HepG2 (cell line): ENCODE results near the gene TEX22. TPM values are rescaled to one million over a fixed set of nuclear protein-coding genes. Genes with fewer than 3 reads are reported as not detected.

ENCODE experiments used
- CENPX ChIP-seq: sonication (generic); formaldehyde crosslinking; IDR thresholded peaks from 2 replicates; pipeline ENCODE4 v1.9.0; 2021; ENCODE audit warnings: mild to moderate bottlenecking, missing genetic modification reagents, moderate library complexity
- FOXO1 ChIP-seq: sonication (generic); formaldehyde crosslinking; IDR thresholded peaks from 2 replicates; pipeline ENCODE4 v1.4.0; 2020; ENCODE audit warnings: missing genetic modification reagents
- GATAD2A ChIP-seq: IDR thresholded peaks from 2 replicates; pipeline ENCODE4 v1.6.1; 2016
- HDAC2 ChIP-seq: sonication (generic); formaldehyde crosslinking; IDR thresholded peaks from 2 replicates; pipeline ENCODE4 v1.4.0; 2020; ENCODE audit warnings: missing genetic modification reagents
- KLF6 ChIP-seq: IDR thresholded peaks from 2 replicates; pipeline ENCODE4 v1.8.0; 2016; ENCODE audit warnings: missing biosample characterization, missing genetic modification reagents
- NAIF1 ChIP-seq: sonication (generic); formaldehyde crosslinking; IDR thresholded peaks from 2 replicates; pipeline ENCODE4 v1.5.0; 2020; ENCODE audit warnings: mild to moderate bottlenecking, missing genetic modification reagents, borderline replicate concordance
- NFIC ChIP-seq: IDR thresholded peaks from 2 replicates; pipeline ENCODE4 v1.6.1; 2012; ENCODE audit warnings: mild to moderate bottlenecking, low read length, inconsistent platforms
- NR2C2 ChIP-seq: sonication (generic); formaldehyde crosslinking; IDR thresholded peaks from 2 replicates; pipeline ENCODE4 v1.4.0; 2020; ENCODE audit warnings: missing genetic modification reagents, mild to moderate bottlenecking, moderate library complexity, borderline replicate concordance
- RFXANK ChIP-seq: IDR thresholded peaks from 2 replicates; pipeline ENCODE4 v1.6.1; 2016
- SETDB1 ChIP-seq: sonication (generic); formaldehyde crosslinking; IDR thresholded peaks from 2 replicates; pipeline ENCODE4 v1.5.1; 2020; ENCODE audit warnings: missing genetic modification reagents, mild to moderate bottlenecking, borderline replicate concordance
- ZC3H4 ChIP-seq: sonication (generic); formaldehyde crosslinking; IDR thresholded peaks from 2 replicates; pipeline ENCODE4 v1.4.0; 2020; ENCODE audit warnings: missing genetic modification reagents, borderline replicate concordance
- ZMAT3 ChIP-seq: sonication (generic); formaldehyde crosslinking; conservative IDR thresholded peaks from 2 replicates; pipeline ENCODE4 v1.7.0; 2021; ENCODE audit warnings: missing genetic modification reagents
- ZNF235 ChIP-seq: sonication (generic); formaldehyde crosslinking; IDR thresholded peaks from 2 replicates; pipeline ENCODE4 v1.8.1; 2023; ENCODE audit warnings: mild to moderate bottlenecking, missing genetic modification reagents, borderline replicate concordance
- ZNF777 ChIP-seq: sonication (generic); formaldehyde crosslinking; IDR thresholded peaks from 2 replicates; pipeline ENCODE4 v1.4.0; 2020; ENCODE audit warnings: missing genetic modification reagents
- polyA plus RNA-seq, 8 experiments: library from polyadenylated mRNA; depleted of rRNA in 3 of 8; stranded (reverse) in 7 of 8; unstranded in 1 of 8; fragments of >200 nt; fragmentation: Illumina TruSeq in 4 of 8; extraction: Trizol in 4 of 8; gene quantifications; 2 replicates each; pipeline versions ENCODE4 v1.2.1 to v1.2.3, GENCODE V29; 2011 to 2016; ENCODE audit warnings: low read depth in 4 of 8, missing spikeins in 1 of 8, mixed read lengths in 1 of 8; ENCODE audit not compliant: insufficient read depth in 1 of 8
- total RNA-seq, 5 experiments: library from RNA; depleted of rRNA; stranded (reverse); fragments of >200 nt; fragmentation: Illumina TruSeq; extraction: Trizol; gene quantifications; 2 replicates each; pipeline ENCODE4 v1.2.3, GENCODE V29; 2016; ENCODE audit warnings: low read depth in 1 of 5
- TF ChIP-seq, protein P1 (sequence below): sonication (generic); formaldehyde crosslinking; conservative IDR thresholded peaks from 2 replicates; pipeline ENCODE4 v1.5.0; 2020; ENCODE audit warnings: missing genetic modification reagents
- TF ChIP-seq, protein P2 (sequence below): sonication (generic); formaldehyde crosslinking; IDR thresholded peaks from 2 replicates; pipeline ENCODE4 v1.5.0; 2020; ENCODE audit warnings: missing genetic modification reagents, mild to moderate bottlenecking, borderline replicate concordance
- TF ChIP-seq, protein P3 (sequence below): sonication (generic); formaldehyde crosslinking; IDR thresholded peaks from 2 replicates; pipeline ENCODE4 v1.4.0; 2020; ENCODE audit warnings: missing genetic modification reagents
- TF ChIP-seq, protein P4 (sequence below): sonication (generic); formaldehyde crosslinking; IDR thresholded peaks from 2 replicates; pipeline ENCODE4 v1.4.0; 2020; ENCODE audit warnings: missing genetic modification reagents
- TF ChIP-seq, protein P5 (sequence below): sonication (generic); formaldehyde crosslinking; IDR thresholded peaks from 2 replicates; pipeline ENCODE4 v1.9.0; 2021; ENCODE audit warnings: missing genetic modification reagents, borderline replicate concordance

Gene TEX22
- total and polyA plus RNA-seq, 2 of the 13 experiments (the other 11 are each of a cell fraction or from before 2014, with no cell fraction given), result 0.07 to 0.27 TPM

DNA sequence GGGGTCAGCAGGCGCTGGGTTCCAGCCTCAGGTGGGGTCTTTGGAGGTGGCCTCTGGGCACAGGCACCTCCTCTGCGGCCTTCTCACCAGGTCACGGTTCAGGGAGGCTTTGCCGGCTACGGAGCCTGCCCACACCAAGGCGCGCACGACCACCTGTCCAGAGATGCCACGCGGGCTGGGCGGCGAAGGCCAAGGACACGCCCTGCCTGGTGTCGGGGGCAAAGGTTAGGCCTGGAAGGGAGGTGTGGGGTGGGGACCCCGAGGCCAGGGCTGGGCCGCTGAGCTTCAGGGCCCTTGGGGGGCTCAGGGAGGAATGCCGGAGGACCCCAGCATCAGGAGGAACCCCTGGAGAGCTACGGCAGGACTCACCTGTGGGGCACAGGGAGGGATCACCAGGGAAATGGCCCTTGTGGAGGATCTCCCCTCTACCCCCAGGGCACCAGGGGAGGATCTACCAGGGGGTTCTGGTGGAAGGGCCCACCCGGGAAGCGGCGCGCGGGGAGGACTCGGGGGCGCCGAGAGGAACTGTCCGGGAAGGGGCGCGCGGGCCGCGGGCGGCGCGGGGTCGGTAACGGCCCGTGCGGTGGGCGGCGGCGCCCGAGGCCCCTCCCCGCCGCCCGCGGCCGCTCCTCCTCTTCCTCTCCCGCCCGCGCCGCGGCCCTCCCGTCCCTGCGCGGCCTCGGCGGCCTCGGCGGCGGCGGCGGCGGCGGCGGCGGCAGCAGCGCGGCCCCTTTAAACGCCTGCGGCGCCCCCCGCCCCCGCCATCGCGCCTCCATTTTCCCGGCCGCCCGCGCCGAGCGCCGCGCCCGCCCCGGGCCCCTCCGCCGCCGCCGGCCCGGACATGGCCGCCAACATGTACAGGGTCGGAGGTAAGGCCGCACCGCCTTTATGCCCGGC, 21.1 kb downstream of the TEX22 start, which contains the start of gene MTA1 (continued):
- TF ChIP-seq HDAC2 (CRISPR knock-in tag) (peak; percentile 56), FOXO1 (no peak), ZC3H4 (CRISPR knock-in tag) (0 out of 2 replicates have a peak, but pooled peaks have one; percentile 51), NR2C2 (CRISPR knock-in tag) (peak; percentile 93), CENPX (CRISPR knock-in tag) (no peak), ZMAT3 (peak; percentile 61), RFXANK (no peak), ZNF777 (CRISPR knock-in tag) (0 out of 2 replicates have a peak, but pooled peaks have one; percentile 41), NFIC (no peak), ZNF235 (CRISPR knock-in tag) (no peak; the same call in 1 of the 2 replicates), KLF6 (CRISPR knock-in tag) (peak; percentile 83), SETDB1 (CRISPR knock-in tag) (no peak), GATAD2A (CRISPR knock-in tag) (peak; percentile 53; the same call in 1 of the 2 replicates), NAIF1 (CRISPR knock-in tag) (no peak)
- TF ChIP-seq, protein P1, sequence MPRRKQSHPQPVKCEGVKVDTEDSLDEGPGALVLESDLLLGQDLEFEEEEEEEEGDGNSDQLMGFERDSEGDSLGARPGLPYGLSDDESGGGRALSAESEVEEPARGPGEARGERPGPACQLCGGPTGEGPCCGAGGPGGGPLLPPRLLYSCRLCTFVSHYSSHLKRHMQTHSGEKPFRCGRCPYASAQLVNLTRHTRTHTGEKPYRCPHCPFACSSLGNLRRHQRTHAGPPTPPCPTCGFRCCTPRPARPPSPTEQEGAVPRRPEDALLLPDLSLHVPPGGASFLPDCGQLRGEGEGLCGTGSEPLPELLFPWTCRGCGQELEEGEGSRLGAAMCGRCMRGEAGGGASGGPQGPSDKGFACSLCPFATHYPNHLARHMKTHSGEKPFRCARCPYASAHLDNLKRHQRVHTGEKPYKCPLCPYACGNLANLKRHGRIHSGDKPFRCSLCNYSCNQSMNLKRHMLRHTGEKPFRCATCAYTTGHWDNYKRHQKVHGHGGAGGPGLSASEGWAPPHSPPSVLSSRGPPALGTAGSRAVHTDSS (CRISPR knock-in tag), result no peak
- TF ChIP-seq, protein P2, sequence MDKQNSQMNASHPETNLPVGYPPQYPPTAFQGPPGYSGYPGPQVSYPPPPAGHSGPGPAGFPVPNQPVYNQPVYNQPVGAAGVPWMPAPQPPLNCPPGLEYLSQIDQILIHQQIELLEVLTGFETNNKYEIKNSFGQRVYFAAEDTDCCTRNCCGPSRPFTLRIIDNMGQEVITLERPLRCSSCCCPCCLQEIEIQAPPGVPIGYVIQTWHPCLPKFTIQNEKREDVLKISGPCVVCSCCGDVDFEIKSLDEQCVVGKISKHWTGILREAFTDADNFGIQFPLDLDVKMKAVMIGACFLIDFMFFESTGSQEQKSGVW (CRISPR knock-in tag), result no peak
- TF ChIP-seq, protein P3, sequence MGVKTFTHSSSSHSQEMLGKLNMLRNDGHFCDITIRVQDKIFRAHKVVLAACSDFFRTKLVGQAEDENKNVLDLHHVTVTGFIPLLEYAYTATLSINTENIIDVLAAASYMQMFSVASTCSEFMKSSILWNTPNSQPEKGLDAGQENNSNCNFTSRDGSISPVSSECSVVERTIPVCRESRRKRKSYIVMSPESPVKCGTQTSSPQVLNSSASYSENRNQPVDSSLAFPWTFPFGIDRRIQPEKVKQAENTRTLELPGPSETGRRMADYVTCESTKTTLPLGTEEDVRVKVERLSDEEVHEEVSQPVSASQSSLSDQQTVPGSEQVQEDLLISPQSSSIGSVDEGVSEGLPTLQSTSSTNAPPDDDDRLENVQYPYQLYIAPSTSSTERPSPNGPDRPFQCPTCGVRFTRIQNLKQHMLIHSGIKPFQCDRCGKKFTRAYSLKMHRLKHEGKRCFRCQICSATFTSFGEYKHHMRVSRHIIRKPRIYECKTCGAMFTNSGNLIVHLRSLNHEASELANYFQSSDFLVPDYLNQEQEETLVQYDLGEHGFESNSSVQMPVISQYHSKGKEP (CRISPR knock-in tag), result no peak
- TF ChIP-seq, protein P4, sequence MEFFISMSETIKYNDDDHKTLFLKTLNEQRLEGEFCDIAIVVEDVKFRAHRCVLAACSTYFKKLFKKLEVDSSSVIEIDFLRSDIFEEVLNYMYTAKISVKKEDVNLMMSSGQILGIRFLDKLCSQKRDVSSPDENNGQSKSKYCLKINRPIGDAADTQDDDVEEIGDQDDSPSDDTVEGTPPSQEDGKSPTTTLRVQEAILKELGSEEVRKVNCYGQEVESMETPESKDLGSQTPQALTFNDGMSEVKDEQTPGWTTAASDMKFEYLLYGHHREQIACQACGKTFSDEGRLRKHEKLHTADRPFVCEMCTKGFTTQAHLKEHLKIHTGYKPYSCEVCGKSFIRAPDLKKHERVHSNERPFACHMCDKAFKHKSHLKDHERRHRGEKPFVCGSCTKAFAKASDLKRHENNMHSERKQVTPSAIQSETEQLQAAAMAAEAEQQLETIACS (CRISPR knock-in tag), result no peak
- TF ChIP-seq, protein P5, sequence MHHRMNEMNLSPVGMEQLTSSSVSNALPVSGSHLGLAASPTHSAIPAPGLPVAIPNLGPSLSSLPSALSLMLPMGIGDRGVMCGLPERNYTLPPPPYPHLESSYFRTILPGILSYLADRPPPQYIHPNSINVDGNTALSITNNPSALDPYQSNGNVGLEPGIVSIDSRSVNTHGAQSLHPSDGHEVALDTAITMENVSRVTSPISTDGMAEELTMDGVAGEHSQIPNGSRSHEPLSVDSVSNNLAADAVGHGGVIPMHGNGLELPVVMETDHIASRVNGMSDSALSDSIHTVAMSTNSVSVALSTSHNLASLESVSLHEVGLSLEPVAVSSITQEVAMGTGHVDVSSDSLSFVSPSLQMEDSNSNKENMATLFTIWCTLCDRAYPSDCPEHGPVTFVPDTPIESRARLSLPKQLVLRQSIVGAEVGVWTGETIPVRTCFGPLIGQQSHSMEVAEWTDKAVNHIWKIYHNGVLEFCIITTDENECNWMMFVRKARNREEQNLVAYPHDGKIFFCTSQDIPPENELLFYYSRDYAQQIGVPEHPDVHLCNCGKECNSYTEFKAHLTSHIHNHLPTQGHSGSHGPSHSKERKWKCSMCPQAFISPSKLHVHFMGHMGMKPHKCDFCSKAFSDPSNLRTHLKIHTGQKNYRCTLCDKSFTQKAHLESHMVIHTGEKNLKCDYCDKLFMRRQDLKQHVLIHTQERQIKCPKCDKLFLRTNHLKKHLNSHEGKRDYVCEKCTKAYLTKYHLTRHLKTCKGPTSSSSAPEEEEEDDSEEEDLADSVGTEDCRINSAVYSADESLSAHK (CRISPR knock-in tag), result no peak
